Measurements from ENCODE around the gene TRIP10.

Gene TRIP10

DNA sequence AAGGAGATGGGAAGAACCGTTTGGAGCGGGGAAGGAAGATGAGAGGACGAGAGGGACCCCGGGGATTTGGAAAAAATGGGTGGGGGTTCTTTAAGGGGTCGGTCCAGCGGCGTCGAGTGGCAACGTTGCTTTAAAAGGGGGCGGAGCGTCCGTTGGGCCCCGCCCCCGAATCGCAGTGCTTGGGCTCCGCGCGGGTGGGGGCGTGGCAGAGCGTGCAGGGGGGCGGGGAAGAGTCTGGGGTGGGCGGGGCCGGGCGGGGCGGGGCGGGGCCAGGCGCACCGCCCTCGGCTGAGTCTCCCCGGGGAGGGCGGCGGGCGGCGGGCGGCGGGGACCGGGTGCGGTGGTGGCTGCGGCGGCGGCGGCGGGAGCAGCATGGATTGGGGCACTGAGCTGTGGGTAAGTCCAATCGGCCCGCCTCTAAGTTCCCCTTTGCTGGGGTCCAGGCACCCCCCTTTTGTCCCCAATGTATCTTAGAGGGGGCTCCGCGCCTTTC lies at the start of gene TRIP10:
Gene TRIP10, plus strand, starts transcription at position 291 of the 493 bp plus-strand sequence. Its CDS starts 82 bp downstream, at position 373.
- CTCF ChIA-PET: no interaction called here
- TF ChIP-seq HDGF (IDR thresholded peaks at IDR 0.05; ENCODE audit: borderline replicate concordance): no peak
- peak; percentile 48; the same call in 1 of the 2 replicates for TF ChIP-seq SP1 (IDR thresholded peaks at IDR 0.05)
- POLR2A ChIA-PET: interaction anchor here (2.0 kb wide), 1 partner anchor 29 kb away, joined by 8 read pairs; no protein-coding TSS in a partner anchor
- peak; percentile 89 for DNase-seq (ENCODE audit: extremely low spot score)

GRCh38 chr19:6690160-6690885 lies 49.2 kb upstream of the TRIP10 start:
- no peak for DNase-seq (ENCODE audit: extremely low spot score)
- ChIA-PET CTCF (no interaction called here), POLR2A (no interaction called here)
- no peak for TF ChIP-seq ELF4 (IDR thresholded peaks at IDR 0.05)
- TF ChIP-seq, protein P1, sequence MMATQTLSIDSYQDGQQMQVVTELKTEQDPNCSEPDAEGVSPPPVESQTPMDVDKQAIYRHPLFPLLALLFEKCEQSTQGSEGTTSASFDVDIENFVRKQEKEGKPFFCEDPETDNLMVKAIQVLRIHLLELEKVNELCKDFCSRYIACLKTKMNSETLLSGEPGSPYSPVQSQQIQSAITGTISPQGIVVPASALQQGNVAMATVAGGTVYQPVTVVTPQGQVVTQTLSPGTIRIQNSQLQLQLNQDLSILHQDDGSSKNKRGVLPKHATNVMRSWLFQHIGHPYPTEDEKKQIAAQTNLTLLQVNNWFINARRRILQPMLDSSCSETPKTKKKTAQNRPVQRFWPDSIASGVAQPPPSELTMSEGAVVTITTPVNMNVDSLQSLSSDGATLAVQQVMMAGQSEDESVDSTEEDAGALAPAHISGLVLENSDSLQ (IDR thresholded peaks at IDR 0.05): no peak
- no peak for TF ChIP-seq FOXK2 (IDR thresholded peaks at IDR 0.05)
- TF ChIP-seq ARNT (IDR thresholded peaks at IDR 0.05): no peak
- no peak for TF ChIP-seq L3MBTL2 (conservative IDR thresholded peaks at IDR 0.05)
- no peak for TF ChIP-seq ZNF384 (IDR thresholded peaks at IDR 0.05)
- no peak for TF ChIP-seq BHLHE40 (IDR thresholded peaks at IDR 0.05; ENCODE audit: borderline replicate concordance)
- no peak for TF ChIP-seq FOXM1 (IDR thresholded peaks at IDR 0.05; ENCODE audit: borderline replicate concordance)
- no peak for TF ChIP-seq HDGF (IDR thresholded peaks at IDR 0.05; ENCODE audit: borderline replicate concordance)
- TF ChIP-seq LEF1 (IDR thresholded peaks at IDR 0.05; ENCODE audit: borderline replicate concordance): no peak

- TF ChIP-seq FOXM1 (IDR thresholded peaks at IDR 0.05; ENCODE audit: borderline replicate concordance): no peak
- TF ChIP-seq FOXA1 (IDR thresholded peaks at IDR 0.05): no peak
- TF ChIP-seq FOXK2 (IDR thresholded peaks at IDR 0.05): no peak
- TF ChIP-seq, protein P1 (IDR thresholded peaks at IDR 0.05): no peak
- no peak for TF ChIP-seq HDGF (IDR thresholded peaks at IDR 0.05; ENCODE audit: borderline replicate concordance)
- POLR2A ChIA-PET: no interaction called here
- no peak for DNase-seq (ENCODE audit: extremely low spot score)
- CTCF ChIA-PET: no interaction called here
Observed at GRCh38 chr19:6691342-6691741, 48.1 kb upstream of the TRIP10 start.

- TF ChIP-seq SUZ12 (IDR thresholded peaks at IDR 0.05) (no peak), FOXM1 (IDR thresholded peaks at IDR 0.05; ENCODE audit: borderline replicate concordance) (no peak), CTBP1 (IDR thresholded peaks at IDR 0.05; ENCODE audit: borderline replicate concordance) (no peak), ZNF384 (IDR thresholded peaks at IDR 0.05) (no peak), BHLHE40 (IDR thresholded peaks at IDR 0.05; ENCODE audit: borderline replicate concordance) (no peak), ELF4 (IDR thresholded peaks at IDR 0.05) (no peak), HDGF (IDR thresholded peaks at IDR 0.05; ENCODE audit: borderline replicate concordance) (no peak), SP1 (IDR thresholded peaks at IDR 0.05) (no peak), ARNT (IDR thresholded peaks at IDR 0.05) (no peak), NFRKB (IDR thresholded peaks at IDR 0.05) (no peak), TARDBP (IDR thresholded peaks at IDR 0.05) (no peak), LEF1 (IDR thresholded peaks at IDR 0.05; ENCODE audit: borderline replicate concordance) (no peak), FOXA1 (IDR thresholded peaks at IDR 0.05) (no peak)
- TF ChIP-seq, protein P1 (IDR thresholded peaks at IDR 0.05): no peak
- no peak for DNase-seq (ENCODE audit: extremely low spot score)
- ChIA-PET CTCF (no interaction called here), POLR2A (no interaction called here)
Observed at GRCh38 chr19:6692027-6692426, 47.5 kb upstream of the TRIP10 start.

GRCh38 chr19:6693056-6693471 lies 46.4 kb upstream of the TRIP10 start:
- POLR2A ChIA-PET: no interaction called here
- TF ChIP-seq, protein P1 (IDR thresholded peaks at IDR 0.05): peak; percentile 91
- no peak for TF ChIP-seq LEF1 (IDR thresholded peaks at IDR 0.05; ENCODE audit: borderline replicate concordance)
- no peak for DNase-seq (ENCODE audit: extremely low spot score)
- CTCF ChIA-PET: no interaction called here

GRCh38 chr19:6693681-6694080 lies 45.8 kb upstream of the TRIP10 start:
- no peak for TF ChIP-seq L3MBTL2 (conservative IDR thresholded peaks at IDR 0.05)
- TF ChIP-seq FOXA1 (IDR thresholded peaks at IDR 0.05): no peak
- TF ChIP-seq HDGF (IDR thresholded peaks at IDR 0.05; ENCODE audit: borderline replicate concordance): no peak
- POLR2A ChIA-PET: no interaction called here
- DNase-seq (ENCODE audit: extremely low spot score): no peak
- CTCF ChIA-PET: no interaction called here
